ENCODE data around the gene ABR.
"Not testable (repeated sequence)": the region's sequence is repeated elsewhere in the genome, so short reads cannot be mapped to it uniquely, and the experiment has no call there.

Gene ABR

DNA sequence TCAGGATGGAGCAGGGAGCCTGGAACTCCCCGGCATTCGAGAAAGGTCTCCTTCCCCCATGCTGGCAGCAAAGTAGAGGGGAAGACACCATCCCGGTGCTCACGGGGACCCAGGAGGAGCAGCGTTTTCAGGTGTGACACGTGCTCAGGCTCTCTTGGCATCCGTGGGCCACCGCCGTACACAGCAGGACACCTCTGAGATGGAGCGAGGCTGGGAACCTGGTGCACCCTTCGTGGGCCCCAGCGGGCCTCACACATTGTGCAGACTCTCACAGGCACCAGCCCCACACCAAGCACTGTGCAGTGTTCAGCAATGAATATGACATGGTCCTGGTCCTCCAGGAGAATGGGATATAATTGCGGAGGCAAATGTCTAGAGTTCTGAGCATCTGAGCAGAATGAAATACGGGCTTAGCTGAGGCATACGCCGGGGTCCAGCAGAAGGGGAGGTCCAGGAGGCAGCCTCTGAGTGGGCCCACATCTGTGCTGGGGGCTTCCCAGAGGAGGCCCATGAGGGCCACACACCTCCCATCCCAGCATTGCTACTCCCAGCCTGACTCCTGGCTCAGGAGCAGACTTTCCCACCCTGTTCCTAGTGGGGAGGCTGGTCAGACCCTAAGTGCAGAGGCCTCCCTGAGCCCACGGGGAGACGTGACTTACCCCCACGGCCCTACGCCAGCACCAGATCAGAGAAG, 72.6 kb downstream of the ABR start:
- H3K4me3 ChIP-seq (ENCODE audit: low read length), result peak overlapping the region; percentile 80

DNA sequence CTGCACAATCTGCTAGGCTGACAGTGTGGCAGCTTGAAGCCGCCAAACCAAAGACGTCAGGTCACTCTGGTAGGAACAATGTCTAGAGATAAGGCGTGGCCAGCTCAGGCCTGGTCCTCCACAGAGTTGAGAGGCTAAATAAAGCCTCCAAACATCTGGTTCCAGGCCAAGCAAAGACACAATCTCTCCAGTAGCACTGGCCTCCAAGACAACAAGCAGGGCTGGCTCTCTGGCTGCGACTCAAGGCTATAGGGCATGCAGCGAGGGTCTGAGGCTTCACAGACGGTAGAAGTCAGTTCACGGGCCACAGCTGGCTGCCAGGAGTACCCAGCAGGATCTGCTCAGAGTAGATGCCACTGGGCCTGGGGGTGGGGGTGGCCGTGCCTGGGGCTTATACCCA, 75.6 kb downstream of the ABR start:
- Histone ChIP-seq H3K36me3 (ENCODE audit: control insufficient read depth, insufficient read depth, low read length) (peaks cover 4% of the 10 kb centered on the region), H3K9ac (ENCODE audit: low read length) (no peak overlapping the region), H3K27me3 (ENCODE audit: control insufficient read depth, insufficient read depth, low read length) (no peaks in the 10 kb centered on the region), H3K9me3 (ENCODE audit: control insufficient read depth, low read length) (no peaks in the 10 kb centered on the region), H3K4me3 (ENCODE audit: low read length) (no peak overlapping the region), H3K4me1 (ENCODE audit: control insufficient read depth, insufficient read depth, low read length) (peaks cover 35% of the 10 kb centered on the region)

More for the DNA sequence above, 72.6 kb downstream of the ABR start:
- Histone ChIP-seq H3K36me3 (ENCODE audit: control insufficient read depth, insufficient read depth, low read length) (no peaks in the 10 kb centered on the region), H3K9ac (ENCODE audit: low read length) (no peak overlapping the region), H3K9me3 (ENCODE audit: control insufficient read depth, low read length) (no peaks in the 10 kb centered on the region), H3K27me3 (ENCODE audit: control insufficient read depth, insufficient read depth, low read length) (no peaks in the 10 kb centered on the region), H3K4me1 (ENCODE audit: control insufficient read depth, insufficient read depth, low read length) (peaks cover 62% of the 10 kb centered on the region)

DNA sequence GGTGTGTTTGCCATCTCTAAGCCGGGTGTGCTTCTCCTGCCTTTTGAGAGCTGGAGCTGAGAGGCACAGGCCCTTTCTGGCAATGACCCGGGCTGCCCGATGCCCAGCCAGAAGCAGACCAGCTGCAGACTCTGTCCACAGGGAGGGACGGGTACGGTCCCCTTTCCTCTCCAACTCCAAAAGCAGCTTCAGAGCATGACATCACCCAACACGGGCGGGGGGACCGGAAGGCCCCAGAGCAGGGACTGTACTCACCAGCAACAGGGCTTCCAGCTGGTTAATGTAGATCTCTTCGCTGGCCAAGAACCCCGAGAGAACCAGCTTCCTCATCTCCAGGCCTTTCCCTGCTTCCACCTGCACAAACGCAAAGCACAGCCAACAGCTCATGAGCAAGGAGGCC, 79.4 kb downstream of the ABR start:
- H3K9ac ChIP-seq (ENCODE audit: low read length), result no peak overlapping the region
- H3K4me3 ChIP-seq (ENCODE audit: low read length), result no peak overlapping the region
- H3K36me3 ChIP-seq (ENCODE audit: control insufficient read depth, insufficient read depth, low read length), result peaks cover 4% of the 10 kb centered on the region
- H3K4me1 ChIP-seq (ENCODE audit: control insufficient read depth, insufficient read depth, low read length), result peaks cover 25% of the 10 kb centered on the region
- no peaks in the 10 kb centered on the region for H3K9me3 ChIP-seq (ENCODE audit: control insufficient read depth, low read length)
- no peaks in the 10 kb centered on the region for H3K27me3 ChIP-seq (ENCODE audit: control insufficient read depth, insufficient read depth, low read length)

DNA sequence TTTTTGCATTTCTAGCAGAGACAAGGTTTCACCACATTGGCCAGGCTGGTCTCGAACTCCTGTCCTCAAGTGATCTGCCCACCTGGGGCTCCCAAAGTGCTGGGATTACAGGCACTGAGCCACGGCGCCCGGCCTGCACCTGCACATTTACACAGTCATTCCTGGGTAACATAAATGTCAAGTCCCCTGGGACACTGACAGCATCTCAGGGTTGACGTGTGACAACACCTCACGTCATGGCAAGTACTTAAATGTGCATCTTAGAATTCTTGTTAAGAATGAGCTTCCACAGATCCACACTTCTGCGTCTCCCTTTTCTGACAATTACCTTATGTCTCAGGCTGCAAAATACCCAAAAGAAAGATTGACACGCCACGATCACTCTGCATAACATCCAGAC, 80.5 kb downstream of the ABR start:
- Histone ChIP-seq H3K27me3 (ENCODE audit: control insufficient read depth, insufficient read depth, low read length) (no peaks in the 10 kb centered on the region), H3K4me3 (ENCODE audit: low read length) (no peak overlapping the region), H3K9me3 (ENCODE audit: control insufficient read depth, low read length) (no peaks in the 10 kb centered on the region), H3K36me3 (ENCODE audit: control insufficient read depth, insufficient read depth, low read length) (peaks cover 4% of the 10 kb centered on the region), H3K9ac (ENCODE audit: low read length) (no peak overlapping the region), H3K4me1 (ENCODE audit: control insufficient read depth, insufficient read depth, low read length) (peaks cover 27% of the 10 kb centered on the region)

DNA sequence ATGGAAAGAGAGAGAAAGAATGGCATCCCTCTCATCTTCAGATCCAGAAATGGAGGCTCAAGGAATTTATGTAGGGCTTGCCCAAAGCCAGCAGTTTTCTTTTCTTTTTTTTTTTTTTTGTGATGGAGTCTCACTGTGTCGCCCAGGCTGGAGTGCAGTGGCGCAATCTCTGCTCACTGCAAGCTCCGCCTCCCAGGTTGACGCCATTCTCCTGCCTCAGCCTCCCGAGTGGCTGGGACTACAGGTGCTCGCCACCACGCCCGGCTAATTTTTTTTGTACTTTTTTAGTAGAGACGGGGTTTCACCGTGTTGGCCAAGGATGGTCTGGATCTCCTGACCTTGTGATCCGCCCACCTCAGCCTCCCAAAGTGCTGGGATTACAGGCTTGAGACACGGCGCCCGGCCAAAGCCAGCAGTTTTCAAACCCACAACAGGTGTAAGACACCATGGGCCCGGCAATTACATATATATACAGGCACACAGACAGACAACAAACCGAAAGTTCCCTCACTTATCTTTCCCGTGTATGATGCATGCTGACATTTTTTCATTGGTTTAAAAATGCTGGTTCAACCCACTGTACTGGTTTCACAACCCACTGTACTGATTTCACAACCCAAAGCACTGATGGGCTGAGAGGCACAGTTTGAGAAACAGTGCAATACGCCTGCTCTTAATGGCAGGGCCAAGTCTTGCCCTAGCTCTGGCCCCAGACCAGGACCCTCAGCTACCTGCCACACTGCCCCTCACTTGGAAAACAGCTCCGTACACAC, 81.6 kb downstream of the ABR start:
- H3K36me3 ChIP-seq (ENCODE audit: control insufficient read depth, insufficient read depth, low read length); H3K4me3 ChIP-seq (ENCODE audit: low read length): not testable (repeated sequence)

DNA sequence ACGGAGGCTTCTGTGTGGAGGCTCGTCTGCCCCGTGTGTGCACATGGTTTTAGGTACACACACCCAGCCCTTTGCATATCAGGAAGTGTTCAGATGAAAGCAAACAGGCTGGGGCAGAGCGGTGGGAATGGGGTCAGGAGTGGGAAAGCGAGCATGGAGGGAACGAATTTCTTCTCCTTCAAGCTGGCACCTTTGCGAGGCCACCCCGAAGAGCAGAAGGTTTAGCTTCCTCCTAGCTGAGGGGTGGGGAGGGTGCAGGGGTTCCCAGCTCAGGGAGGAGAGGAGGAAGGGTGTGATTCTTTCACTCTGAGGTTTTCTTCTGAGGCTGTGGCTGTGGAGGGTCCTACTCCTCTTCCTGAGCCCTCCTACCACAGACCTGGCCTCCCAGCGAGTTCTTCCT, 83.6 kb downstream of the ABR start:
- Histone ChIP-seq H3K9ac (ENCODE audit: low read length) (peak overlapping the region; percentile 43), H3K9me3 (ENCODE audit: control insufficient read depth, low read length) (no peaks in the 10 kb centered on the region), H3K27me3 (ENCODE audit: control insufficient read depth, insufficient read depth, low read length) (no peaks in the 10 kb centered on the region), H3K36me3 (ENCODE audit: control insufficient read depth, insufficient read depth, low read length) (peaks cover 12% of the 10 kb centered on the region), H3K4me1 (ENCODE audit: control insufficient read depth, insufficient read depth, low read length) (peaks cover 31% of the 10 kb centered on the region), H3K4me3 (ENCODE audit: low read length) (peak overlapping the region; percentile 8)

More for the DNA sequence above, 81.6 kb downstream of the ABR start:
- not testable (repeated sequence) for H3K9me3 ChIP-seq (ENCODE audit: control insufficient read depth, low read length); H3K27me3 ChIP-seq (ENCODE audit: control insufficient read depth, insufficient read depth, low read length); H3K9ac ChIP-seq (ENCODE audit: low read length)
- H3K4me1 ChIP-seq (ENCODE audit: control insufficient read depth, insufficient read depth, low read length), result peaks cover 22% of the 10 kb centered on the region

DNA sequence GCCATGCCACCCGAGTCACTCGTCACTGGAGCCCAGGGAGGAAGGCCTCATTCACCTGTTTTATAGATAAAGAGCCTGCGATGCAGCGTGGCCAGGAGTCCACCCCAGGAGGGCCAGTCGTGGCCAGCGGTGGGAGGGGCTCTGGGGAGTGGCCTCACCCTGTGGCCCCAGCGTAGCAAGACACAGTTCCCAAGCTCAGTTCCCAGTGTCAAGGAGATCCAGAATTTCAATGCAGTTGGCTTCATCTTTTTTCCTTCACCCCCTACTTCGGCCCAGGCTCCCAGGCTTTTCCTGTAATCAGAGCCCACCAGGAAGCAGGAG, 84.0 kb downstream of the ABR start:
- H3K4me1 ChIP-seq (ENCODE audit: control insufficient read depth, insufficient read depth, low read length), result peaks cover 31% of the 10 kb centered on the region
- H3K27me3 ChIP-seq (ENCODE audit: control insufficient read depth, insufficient read depth, low read length), result no peaks in the 10 kb centered on the region
- no peaks in the 10 kb centered on the region for H3K9me3 ChIP-seq (ENCODE audit: control insufficient read depth, low read length)
- H3K4me3 ChIP-seq (ENCODE audit: low read length), result peak overlapping the region; percentile 8
- H3K9ac ChIP-seq (ENCODE audit: low read length), result peak overlapping the region; percentile 43
- H3K36me3 ChIP-seq (ENCODE audit: control insufficient read depth, insufficient read depth, low read length), result peaks cover 16% of the 10 kb centered on the region

DNA sequence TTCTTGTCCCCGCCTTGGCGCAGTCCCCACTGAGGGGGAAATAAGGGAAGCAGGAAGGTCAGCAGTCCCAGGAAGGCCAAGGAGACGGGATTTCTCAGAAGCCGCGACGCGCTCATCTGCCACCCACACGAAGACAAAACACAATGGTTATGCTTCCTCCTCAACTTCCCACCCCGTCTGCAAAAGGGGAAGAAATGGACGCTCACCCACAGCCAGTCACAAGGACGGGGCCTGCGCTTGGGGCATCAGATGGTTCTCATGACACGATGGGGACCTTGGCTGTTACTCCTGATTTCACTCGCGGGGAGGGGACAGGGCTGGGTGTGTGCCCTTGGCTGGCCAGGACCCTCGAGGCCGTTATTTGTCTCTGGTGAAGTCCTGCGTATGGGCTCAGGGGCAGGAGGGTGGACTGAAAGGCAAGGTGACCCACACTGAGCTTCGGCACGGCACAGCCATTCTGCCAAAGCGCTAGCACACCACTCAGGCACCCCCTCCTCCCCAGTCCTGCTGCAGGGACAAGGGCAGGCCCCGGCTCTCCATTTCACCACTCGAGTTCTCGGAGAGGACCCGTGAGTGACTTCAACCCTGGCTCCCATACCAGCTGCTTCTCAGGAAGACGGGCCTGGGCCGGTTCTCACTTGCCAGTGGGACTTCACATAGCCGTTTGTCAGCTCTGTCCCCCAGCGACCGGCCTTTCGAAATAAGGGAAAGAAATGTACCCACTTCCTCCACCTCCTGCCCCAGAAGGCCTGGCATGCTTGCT, 84.5 kb downstream of the ABR start:
- peaks cover 34% of the 10 kb centered on the region for H3K4me1 ChIP-seq (ENCODE audit: control insufficient read depth, insufficient read depth, low read length)
- peaks cover 20% of the 10 kb centered on the region for H3K36me3 ChIP-seq (ENCODE audit: control insufficient read depth, insufficient read depth, low read length)
- no peaks in the 10 kb centered on the region for H3K9me3 ChIP-seq (ENCODE audit: control insufficient read depth, low read length)
- no peaks in the 10 kb centered on the region for H3K27me3 ChIP-seq (ENCODE audit: control insufficient read depth, insufficient read depth, low read length)
- peak overlapping the region; percentile 43 for H3K9ac ChIP-seq (ENCODE audit: low read length)
- H3K4me3 ChIP-seq (ENCODE audit: low read length), result no peak overlapping the region

DNA sequence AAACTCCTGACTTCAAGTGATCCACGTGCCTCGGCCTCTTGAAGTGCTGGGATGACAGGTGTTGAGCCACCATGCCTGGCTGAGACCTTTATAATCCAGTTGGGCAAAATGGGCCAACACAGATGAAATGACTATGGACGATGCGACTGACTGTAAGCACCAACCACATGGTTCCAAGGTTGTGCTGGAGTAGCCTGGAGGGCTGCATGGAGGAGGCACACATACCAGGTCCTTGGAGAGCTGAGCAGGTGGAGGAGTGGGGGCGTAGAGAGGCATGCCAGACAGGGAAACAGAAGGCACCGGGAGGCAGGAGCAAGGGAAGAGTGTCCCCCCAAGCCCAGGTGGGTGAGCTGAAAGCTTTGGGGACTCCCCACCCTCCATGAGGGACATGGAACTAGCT, 85.2 kb downstream of the ABR start:
- no peaks in the 10 kb centered on the region for H3K27me3 ChIP-seq (ENCODE audit: control insufficient read depth, insufficient read depth, low read length)
- no peak overlapping the region for H3K9ac ChIP-seq (ENCODE audit: low read length)
- H3K4me3 ChIP-seq (ENCODE audit: low read length), result no peak overlapping the region
- peaks cover 22% of the 10 kb centered on the region for H3K36me3 ChIP-seq (ENCODE audit: control insufficient read depth, insufficient read depth, low read length)
- no peaks in the 10 kb centered on the region for H3K9me3 ChIP-seq (ENCODE audit: control insufficient read depth, low read length)
- H3K4me1 ChIP-seq (ENCODE audit: control insufficient read depth, insufficient read depth, low read length), result peaks cover 38% of the 10 kb centered on the region

DNA sequence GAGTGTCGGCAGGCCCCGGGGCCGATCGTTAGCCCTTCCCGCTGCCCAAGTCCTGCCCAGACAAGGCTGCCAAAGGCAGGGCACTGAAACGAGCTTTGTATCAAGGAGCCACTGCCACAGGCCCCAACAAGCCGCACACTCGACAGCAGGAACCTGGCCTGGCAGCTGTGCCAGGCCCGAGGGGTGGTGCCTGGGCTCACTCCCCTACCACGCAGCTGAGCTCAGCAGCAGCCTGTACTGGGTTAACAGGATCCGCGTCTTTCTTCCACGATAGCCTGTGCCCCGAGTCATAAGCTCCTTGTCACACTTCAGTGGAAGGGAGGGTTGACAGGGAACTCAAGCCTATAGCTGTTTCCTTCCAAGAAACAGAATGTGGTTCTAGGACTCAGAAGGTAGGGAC, 87.9 kb downstream of the ABR start:
- Histone ChIP-seq H3K27me3 (ENCODE audit: control insufficient read depth, insufficient read depth, low read length) (no peaks in the 10 kb centered on the region), H3K9me3 (ENCODE audit: control insufficient read depth, low read length) (no peaks in the 10 kb centered on the region), H3K4me1 (ENCODE audit: control insufficient read depth, insufficient read depth, low read length) (peaks cover 49% of the 10 kb centered on the region), H3K36me3 (ENCODE audit: control insufficient read depth, insufficient read depth, low read length) (peaks cover 19% of the 10 kb centered on the region), H3K4me3 (ENCODE audit: low read length) (no peak overlapping the region), H3K9ac (ENCODE audit: low read length) (no peak overlapping the region)

DNA sequence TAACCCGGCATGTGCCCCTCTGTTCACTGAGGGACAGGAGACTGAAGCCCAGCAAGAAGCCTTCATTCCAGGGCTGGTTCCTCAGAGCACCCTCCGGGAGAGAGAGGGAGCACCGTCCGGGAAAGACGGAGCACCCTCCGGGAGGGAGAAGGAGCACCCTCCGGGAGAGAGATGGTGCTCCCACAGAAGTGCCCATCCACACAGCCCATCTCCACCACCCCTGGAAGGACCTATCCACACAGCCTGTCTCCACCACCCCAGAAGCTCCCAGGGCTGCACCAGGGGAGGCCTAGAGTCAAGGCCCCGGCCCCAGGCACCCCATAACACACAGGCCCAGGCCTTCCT, 88.6 kb downstream of the ABR start:
- Histone ChIP-seq H3K36me3 (ENCODE audit: control insufficient read depth, insufficient read depth, low read length) (peaks cover 19% of the 10 kb centered on the region), H3K9me3 (ENCODE audit: control insufficient read depth, low read length) (no peaks in the 10 kb centered on the region), H3K4me3 (ENCODE audit: low read length) (no peak overlapping the region), H3K9ac (ENCODE audit: low read length) (no peak overlapping the region), H3K27me3 (ENCODE audit: control insufficient read depth, insufficient read depth, low read length) (no peaks in the 10 kb centered on the region), H3K4me1 (ENCODE audit: control insufficient read depth, insufficient read depth, low read length) (peaks cover 49% of the 10 kb centered on the region)

DNA sequence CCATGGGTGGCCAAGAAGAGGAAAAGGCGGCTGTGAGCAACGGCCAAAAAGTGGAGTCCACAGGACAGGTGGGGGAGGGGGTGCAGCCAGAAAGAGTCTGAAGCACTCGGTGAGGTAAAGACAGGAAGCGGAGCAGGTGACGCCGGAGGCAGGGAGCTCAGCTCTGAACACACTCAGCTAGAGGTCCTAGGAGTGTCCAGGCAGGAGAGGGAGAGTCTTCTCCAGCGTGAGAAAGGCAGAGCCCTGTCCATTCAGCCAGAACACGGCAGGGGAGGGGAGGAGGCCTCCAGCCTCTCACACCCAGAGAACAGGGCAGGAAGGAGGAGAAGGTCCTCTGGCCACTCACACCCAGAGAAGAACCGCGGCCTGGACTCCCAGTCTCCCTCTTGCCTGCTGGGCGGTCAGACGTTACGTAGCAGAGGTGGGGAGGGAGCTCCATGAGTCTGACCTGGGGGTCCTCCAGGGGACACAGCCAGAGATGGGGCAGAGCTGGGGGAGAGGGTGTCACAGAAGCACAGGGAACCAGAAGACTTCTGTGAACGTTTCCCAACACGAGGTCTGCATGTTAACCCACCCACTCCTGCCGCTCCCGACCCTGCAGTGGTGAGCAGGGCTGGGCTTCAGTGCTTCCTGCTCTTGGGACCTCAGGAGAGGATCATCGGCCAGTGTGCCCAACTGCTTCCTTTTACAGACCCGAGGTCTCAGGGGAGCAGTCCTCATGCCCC, 89.2 kb downstream of the ABR start:
- Histone ChIP-seq H3K27me3 (ENCODE audit: control insufficient read depth, insufficient read depth, low read length) (no peaks in the 10 kb centered on the region), H3K4me3 (ENCODE audit: low read length) (no peak overlapping the region), H3K9ac (ENCODE audit: low read length) (no peak overlapping the region), H3K4me1 (ENCODE audit: control insufficient read depth, insufficient read depth, low read length) (peaks cover 47% of the 10 kb centered on the region), H3K9me3 (ENCODE audit: control insufficient read depth, low read length) (no peaks in the 10 kb centered on the region), H3K36me3 (ENCODE audit: control insufficient read depth, insufficient read depth, low read length) (peaks cover 19% of the 10 kb centered on the region)
